ENCODE data around the gene WDR5B.
"Not testable (repeated sequence)": the region's sequence is repeated elsewhere in the genome, so short reads cannot be mapped to it uniquely, and the experiment has no call there.

The WDR5B gene

GRCh38 chr3:122415762-122416654 lies at the start of gene WDR5B:
WDR5B (minus strand) TSS chr3:122416062; CDS start chr3:122415528, 534 bp downstream.
- DNase-seq (ENCODE audit: low read depth in 2 of 2), result peak; percentile 94 to 97

- no peak for DNase-seq (ENCODE audit: low read depth in 2 of 2)
These were observed 48.8 kb upstream of the WDR5B start for GRCh38 chr3:122464659-122465058.

- DNase-seq (ENCODE audit: low read depth in 2 of 2), result no peak
These were observed 46.5 kb upstream of the WDR5B start for GRCh38 chr3:122462406-122462805.

- no peak for DNase-seq (ENCODE audit: low read depth in 2 of 2)
These were observed 45.9 kb upstream of the WDR5B start for GRCh38 chr3:122461806-122462205.

GRCh38 chr3:122458992-122459391 lies 43.1 kb upstream of the WDR5B start:
- DNase-seq (ENCODE audit: low read depth in 2 of 2), result no peak

- no peak for DNase-seq (ENCODE audit: low read depth in 2 of 2)
These were observed 41.8 kb upstream of the WDR5B start for GRCh38 chr3:122457706-122458105.

GRCh38 chr3:122456074-122456473 lies 40.2 kb upstream of the WDR5B start:
- DNase-seq (ENCODE audit: low read depth in 2 of 2), result no peak

- DNase-seq (ENCODE audit: low read depth in 2 of 2), result no peak
These were observed 35.5 kb upstream of the WDR5B start for GRCh38 chr3:122451371-122451770.

- DNase-seq (ENCODE audit: low read depth in 2 of 2), result not testable (repeated sequence)
These were observed 32.4 kb upstream of the WDR5B start for GRCh38 chr3:122448218-122448617.

- DNase-seq (ENCODE audit: low read depth in 2 of 2), result not testable (repeated sequence)
These were observed 28.6 kb upstream of the WDR5B start for GRCh38 chr3:122444491-122444887.

GRCh38 chr3:122443762-122444490 lies 28.1 kb upstream of the WDR5B start:
- DNase-seq (ENCODE audit: low read depth in 2 of 2), result not testable (repeated sequence)

GRCh38 chr3:122443090-122443489 lies 27.2 kb upstream of the WDR5B start:
- DNase-seq (ENCODE audit: low read depth in 2 of 2), result no peak

- no peak for DNase-seq (ENCODE audit: low read depth in 2 of 2)
These were observed 20.1 kb upstream of the WDR5B start for GRCh38 chr3:122435950-122436349.

GRCh38 chr3:122430371-122430770 lies 14.5 kb upstream of the WDR5B start:
- no peak for DNase-seq (ENCODE audit: low read depth in 2 of 2)

GRCh38 chr3:122427857-122428471 lies 12.1 kb upstream of the WDR5B start:
- no peak for DNase-seq (ENCODE audit: low read depth in 2 of 2)

GRCh38 chr3:122421836-122422235 lies 6.0 kb upstream of the WDR5B start:
- no peak for DNase-seq (ENCODE audit: low read depth in 2 of 2)

GRCh38 chr3:122421101-122421500 lies 5.2 kb upstream of the WDR5B start:
- no peak for DNase-seq (ENCODE audit: low read depth in 2 of 2)

- no peak for DNase-seq (ENCODE audit: low read depth in 2 of 2)
These were observed 1.1 kb upstream of the WDR5B start for GRCh38 chr3:122416966-122417365.

GRCh38 chr3:122415104-122415744 lies 638 bp downstream of the WDR5B start:
- peak in 1 of 2 donors; percentile 13 for DNase-seq (ENCODE audit: low read depth in 2 of 2)

- DNase-seq (ENCODE audit: low read depth in 2 of 2), result no peak
These were observed 1.5 kb downstream of the WDR5B start for GRCh38 chr3:122414391-122414790.

- no peak for DNase-seq (ENCODE audit: low read depth in 2 of 2)
These were observed 5.2 kb downstream of the WDR5B start for GRCh38 chr3:122410639-122411038.

- DNase-seq (ENCODE audit: low read depth in 2 of 2), result no peak
These were observed 5.8 kb downstream of the WDR5B start for GRCh38 chr3:122410111-122410510.

All from stimulated activated CD8-positive, alpha-beta memory T cell treated with anti-CD3 and anti-CD28 coated beads, Interleukin-2, amount 100 ng/mL, for 48 hours (primary cell).